Ascending aorta (tissue), 2 donors: ENCODE results near the gene NFATC3. TPM values are rescaled to one million over a fixed set of nuclear protein-coding genes. Genes with fewer than 3 reads are reported as not detected.

Source experiments
- DNase-seq, 2 donors: peaks; one replicate each; pipeline ENCODE4 v3.0.0-alpha.2; 2019; ENCODE audit warnings: low spot score in 2 of 2
- H3K27ac ChIP-seq, 2 donors: fragments of 200-600 bp; sonication (generic); one replicate each; pipeline ENCODE4 v1.5.1; 2016 to 2017; ENCODE audit warnings: mild to moderate bottlenecking in 1 of 2
- H3K27me3 ChIP-seq: fragments of 200-600 bp; sonication (generic); one replicate; pipeline ENCODE4 v1.5.1; 2017
- H3K36me3 ChIP-seq, 2 donors: fragments of 200-600 bp; sonication (generic); one replicate each; pipeline ENCODE4 v1.5.1; 2016
- H3K4me1 ChIP-seq, 2 donors: fragments of 200-600 bp; sonication (generic); one replicate each; pipeline ENCODE4 v1.5.1; 2016 to 2017; ENCODE audit warnings: mild to moderate bottlenecking in 1 of 2
- H3K4me3 ChIP-seq, 2 donors: fragments of 200-600 bp; sonication (generic); one replicate each; pipeline ENCODE4 v1.5.1; 2016 to 2017; ENCODE audit warnings: mild to moderate bottlenecking in 1 of 2
- H3K9me3 ChIP-seq, 2 donors: fragments of 200-600 bp; sonication (generic); one replicate each; pipeline ENCODE4 v1.5.1; 2016
- intact Hi-C: fragments of 100-400 bp; cut with DNase I; formaldehyde crosslinking; loops from one replicate; pipeline ENCODE4 v1.15.1; 2023
- total RNA-seq: library from RNA; depleted of rRNA; stranded (reverse); fragments of >200 nt; gene quantifications from one replicate; pipeline ENCODE4 v1.1.0, GENCODE V29; 2016
- TF ChIP-seq, protein P1 (sequence below), 3 experiments: fragments of 200-600 bp in 2 of 3; fragments of 450-650 bp in 1 of 3; sonication (generic) in 2 of 3; IDR thresholded peaks; one replicate each; pipeline ENCODE4 v1.5.1; 2016 to 2019; ENCODE audit warnings: antibody characterized with exemption in 3 of 3, mild to moderate bottlenecking in 1 of 3, moderate library complexity in 1 of 3

The NFATC3 gene
- total RNA-seq, 1 donor from 2014 or later = 36.4 TPM

DNA sequence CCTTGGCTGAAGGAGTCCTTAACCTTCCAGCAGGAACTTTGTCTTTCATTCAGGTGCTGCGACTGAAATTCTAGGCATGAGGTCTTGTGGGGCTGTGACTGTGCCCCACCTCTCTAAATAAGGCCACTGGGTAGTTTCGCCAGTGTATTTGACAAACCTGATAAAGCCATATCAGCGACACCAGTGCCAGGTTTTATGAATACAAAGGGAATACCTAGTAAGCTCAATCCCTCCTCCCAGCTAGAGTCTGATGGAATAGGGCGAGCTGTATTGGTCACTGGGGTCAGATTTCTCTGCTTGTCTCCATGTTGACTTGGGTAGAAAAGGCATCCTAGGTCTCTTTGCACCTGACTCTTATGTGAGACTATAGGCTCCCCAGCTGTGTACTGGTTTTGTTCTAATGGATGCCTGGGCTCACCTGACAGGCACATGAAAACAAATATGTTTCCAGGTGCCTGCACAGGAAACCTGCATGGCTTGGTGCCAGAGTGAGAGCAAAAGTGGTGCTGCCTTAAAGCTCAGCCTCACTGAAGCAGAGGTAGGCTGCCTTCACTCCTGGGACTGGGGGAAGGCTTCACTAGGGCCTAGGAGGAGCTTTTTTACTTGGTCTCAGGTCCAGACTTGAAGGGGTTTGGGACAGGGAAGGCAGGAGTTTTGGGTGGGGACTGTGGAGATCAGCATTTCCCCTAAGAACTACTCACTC is 187.5 kb downstream of the NFATC3 start:
- intact Hi-C loops = no loop called here
- DNase-seq = no peak
- Histone ChIP-seq H3K4me1 (peaks cover 10 to 23% of the 10 kb centered on the region in 2 donors), H3K27ac (peak overlapping the region in 1 of 2 donors; percentile 28), H3K27me3 (no peaks in the 10 kb centered on the region), H3K9me3 (no peaks in the 10 kb centered on the region), H3K4me3 (no peak overlapping the region), H3K36me3 (peaks cover 14 to 21% of the 10 kb centered on the region in 2 donors)
- TF ChIP-seq, protein P1, sequence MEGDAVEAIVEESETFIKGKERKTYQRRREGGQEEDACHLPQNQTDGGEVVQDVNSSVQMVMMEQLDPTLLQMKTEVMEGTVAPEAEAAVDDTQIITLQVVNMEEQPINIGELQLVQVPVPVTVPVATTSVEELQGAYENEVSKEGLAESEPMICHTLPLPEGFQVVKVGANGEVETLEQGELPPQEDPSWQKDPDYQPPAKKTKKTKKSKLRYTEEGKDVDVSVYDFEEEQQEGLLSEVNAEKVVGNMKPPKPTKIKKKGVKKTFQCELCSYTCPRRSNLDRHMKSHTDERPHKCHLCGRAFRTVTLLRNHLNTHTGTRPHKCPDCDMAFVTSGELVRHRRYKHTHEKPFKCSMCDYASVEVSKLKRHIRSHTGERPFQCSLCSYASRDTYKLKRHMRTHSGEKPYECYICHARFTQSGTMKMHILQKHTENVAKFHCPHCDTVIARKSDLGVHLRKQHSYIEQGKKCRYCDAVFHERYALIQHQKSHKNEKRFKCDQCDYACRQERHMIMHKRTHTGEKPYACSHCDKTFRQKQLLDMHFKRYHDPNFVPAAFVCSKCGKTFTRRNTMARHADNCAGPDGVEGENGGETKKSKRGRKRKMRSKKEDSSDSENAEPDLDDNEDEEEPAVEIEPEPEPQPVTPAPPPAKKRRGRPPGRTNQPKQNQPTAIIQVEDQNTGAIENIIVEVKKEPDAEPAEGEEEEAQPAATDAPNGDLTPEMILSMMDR (IDR thresholded peaks at IDR 0.05) = no peak

DNA sequence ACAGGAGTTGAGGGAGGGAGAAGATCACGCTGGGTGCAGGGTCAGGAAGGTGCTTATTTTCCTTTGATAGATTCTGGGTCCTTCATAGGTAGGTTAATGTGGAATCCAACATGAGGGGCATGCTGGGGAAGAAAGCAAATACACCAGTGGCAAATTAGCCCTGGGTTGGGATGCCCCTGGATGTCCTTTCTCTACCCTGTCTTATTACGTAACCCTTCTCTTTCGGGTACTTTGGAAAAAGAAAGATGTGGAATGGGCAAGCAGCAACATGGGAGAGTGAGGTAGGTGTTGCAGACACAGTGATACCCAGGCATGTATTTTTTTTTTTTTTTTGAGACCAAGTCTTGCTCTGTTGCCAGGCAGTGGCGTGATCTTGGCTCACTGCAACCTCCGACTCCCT is 188.3 kb downstream of the NFATC3 start:
- intact Hi-C loops = no loop called here
- Histone ChIP-seq H3K36me3 (peaks cover 14 to 25% of the 10 kb centered on the region in 2 donors), H3K4me1 (peaks cover 10 to 19% of the 10 kb centered on the region in 2 donors), H3K27ac (no peak overlapping the region), H3K27me3 (no peaks in the 10 kb centered on the region), H3K4me3 (no peak overlapping the region), H3K9me3 (no peaks in the 10 kb centered on the region)
- DNase-seq = no peak
- TF ChIP-seq, protein P1 (IDR thresholded peaks at IDR 0.05) = no peak

DNA sequence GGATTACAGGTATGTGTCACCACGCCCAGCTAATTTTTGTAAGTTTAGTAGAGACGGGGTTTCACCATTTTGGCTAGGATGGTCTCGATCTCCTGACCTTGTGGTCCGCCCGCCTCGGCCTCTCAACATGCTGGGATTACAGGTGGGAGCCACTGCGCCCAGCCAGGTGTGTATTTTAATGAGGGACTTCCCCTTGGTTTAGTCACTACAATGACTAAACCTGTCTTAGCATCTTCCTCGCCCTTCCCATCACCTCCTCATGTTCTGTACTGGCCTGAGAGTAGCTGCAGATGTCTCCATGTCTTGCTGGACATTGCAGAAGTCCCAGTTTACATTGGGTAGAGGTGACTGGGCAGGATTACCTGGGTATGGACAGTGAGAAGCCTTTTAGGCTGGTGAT is 188.7 kb downstream of the NFATC3 start:
- intact Hi-C loops = no loop called here
- peak overlapping the region in 1 of 2 donors; percentile 75 for H3K27ac ChIP-seq
- H3K9me3 ChIP-seq = no peaks in the 10 kb centered on the region
- no peak overlapping the region for H3K4me3 ChIP-seq
- peaks cover 10 to 16% of the 10 kb centered on the region in 2 donors for H3K4me1 ChIP-seq
- DNase-seq = no peak
- peaks cover 14 to 25% of the 10 kb centered on the region in 2 donors for H3K36me3 ChIP-seq
- no peaks in the 10 kb centered on the region for H3K27me3 ChIP-seq
- TF ChIP-seq, protein P1 (IDR thresholded peaks at IDR 0.05) = no peak

DNA sequence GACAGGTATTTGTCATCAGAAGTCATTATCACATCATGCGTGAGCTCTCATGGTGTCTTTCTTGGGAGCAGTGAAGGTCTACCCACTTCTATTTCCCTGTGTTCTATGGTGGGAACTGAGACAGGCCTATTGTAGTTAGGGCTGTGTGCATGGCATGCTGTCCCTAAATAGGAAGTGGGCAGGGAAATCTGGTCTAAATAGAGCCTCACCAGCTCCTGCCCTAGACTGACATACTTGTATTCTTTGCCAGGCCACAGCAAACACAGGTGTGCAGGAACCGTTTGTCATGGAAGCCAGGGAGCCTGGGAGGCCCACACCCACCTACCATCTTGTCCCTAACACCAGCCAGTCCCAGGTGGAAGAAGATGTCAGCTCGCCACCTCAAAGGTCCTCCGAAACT is 189.3 kb downstream of the NFATC3 start:
- no peak overlapping the region for H3K4me3 ChIP-seq
- intact Hi-C loops = no loop called here
- no peaks in the 10 kb centered on the region for H3K27me3 ChIP-seq
- H3K9me3 ChIP-seq = no peaks in the 10 kb centered on the region
- H3K27ac ChIP-seq = peak overlapping the region in 1 of 2 donors; percentile 75
- peaks cover 10 to 16% of the 10 kb centered on the region in 2 donors for H3K4me1 ChIP-seq
- peaks cover 14 to 29% of the 10 kb centered on the region in 2 donors for H3K36me3 ChIP-seq
- TF ChIP-seq, protein P1 (IDR thresholded peaks at IDR 0.05) = no peak
- DNase-seq = no peak

DNA sequence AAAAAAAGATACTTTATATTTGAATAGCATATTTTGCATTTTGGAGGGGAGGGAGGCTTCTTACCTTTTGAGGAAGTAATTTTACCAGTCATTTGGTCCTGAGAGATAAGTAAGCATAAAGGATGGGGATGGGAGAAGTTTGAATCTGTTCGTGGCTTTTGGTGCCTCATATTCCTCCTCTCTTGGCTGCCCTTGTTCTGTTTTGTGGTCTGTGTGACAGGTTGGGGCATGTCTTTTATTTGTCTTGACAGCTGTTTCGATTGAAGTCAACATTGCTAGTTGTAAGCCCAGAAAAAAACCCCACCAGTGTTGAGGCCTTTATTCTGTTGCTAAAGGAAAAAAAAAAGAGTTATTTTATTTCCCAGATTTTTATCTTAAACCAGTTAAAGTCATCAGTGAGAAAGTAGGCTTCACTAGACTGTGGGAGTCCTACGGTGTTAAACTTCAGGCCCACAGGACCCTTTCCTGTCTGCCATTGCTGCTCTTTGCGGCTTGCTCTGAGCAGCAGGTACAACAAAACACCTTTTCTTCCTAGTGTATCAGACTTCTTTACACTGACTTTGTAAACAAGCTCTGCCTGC is 190.5 kb downstream of the NFATC3 start:
- TF ChIP-seq, protein P1 (IDR thresholded peaks at IDR 0.05) = no peak
- Histone ChIP-seq H3K9me3 (no peaks in the 10 kb centered on the region), H3K4me3 (no peak overlapping the region), H3K4me1 (peaks cover 12 to 16% of the 10 kb centered on the region in 2 donors), H3K27ac (peak overlapping the region; percentile 46 to 75), H3K36me3 (peaks cover 14 to 34% of the 10 kb centered on the region in 2 donors), H3K27me3 (no peaks in the 10 kb centered on the region)
- no peak for DNase-seq
- intact Hi-C loops = no loop called here
